SK-N-SH (cell line): ENCODE results near the gene DEPDC1B. TPM values are rescaled to one million over a fixed set of nuclear protein-coding genes. Genes with fewer than 3 reads are reported as not detected.

Experiments used
- CTCF ChIA-PET: fragments of 300-600, 350-600 bp; formaldehyde crosslinking; extraction: SDS; loops from one replicate; lab custom pipeline; 2021; lab: Yijun Ruan, JAX
- POLR2A ChIA-PET: fragments of 350-600 bp; sonication (Branson Sonifier 250); formaldehyde crosslinking; extraction: SDS; loops from one replicate; lab custom pipeline; 2020; ENCODE audit warnings: antibody characterized with exemption, inconsistent platforms; lab: Yijun Ruan, JAX
- DNase-seq: peaks from one replicate; pipeline ENCODE4 v3.0.0; 2012
- H2AFZ ChIP-seq: fragments of 200-600 bp; sonication (generic); 2 replicates; pipeline ENCODE4 v1.8.1; 2016; ENCODE audit warnings: antibody characterized with exemption, mild to moderate bottlenecking, low read depth
- H3F3A ChIP-seq: fragments of 200-600 bp; sonication (generic); replicated peaks from 2 replicates; pipeline ENCODE3; 2016; ENCODE audit warnings: antibody characterized with exemption, mild to moderate bottlenecking; ENCODE audit not compliant: insufficient read depth
- H3K27ac ChIP-seq, 2 experiments: fragments of 200-500 bp in 1 of 2; fragments of 200-600 bp in 1 of 2; sonication (Bioruptor generic) in 1 of 2; sonication (generic), shearing (Covaris generic) in 1 of 2; 2 replicates each; pipeline versions ENCODE4 v1.5.1 to v1.6.1; 2014 to 2016; ENCODE audit warnings: low read depth in 2 of 2, inconsistent platforms in 1 of 2, low read length in 1 of 2, mild to moderate bottlenecking in 1 of 2, mixed read lengths in 1 of 2
- H3K27me3 ChIP-seq: fragments of 200-600 bp; sonication (generic), shearing (Covaris generic); 2 replicates; pipeline ENCODE4 v1.6.1; 2016; ENCODE audit warnings: mixed run types; ENCODE audit not compliant: insufficient read depth
- H3K36me3 ChIP-seq, 2 experiments: fragments of 200-500 bp in 1 of 2; fragments of 200-600 bp in 1 of 2; sonication (Bioruptor generic) in 1 of 2; sonication (generic) in 1 of 2; replicated peaks in 1 of 2; 2 replicates each; pipeline versions ENCODE3 to v1.5.1; 2014 to 2016; ENCODE audit warnings: low read length in 1 of 2, mild to moderate bottlenecking in 1 of 2; ENCODE audit not compliant: insufficient read depth in 2 of 2, control insufficient read depth in 1 of 2
- H3K4me1 ChIP-seq, 2 experiments: fragments of 200-500 bp in 1 of 2; fragments of 200-600 bp in 1 of 2; sonication (Bioruptor generic) in 1 of 2; sonication (generic), shearing (Covaris generic) in 1 of 2; 2 replicates each; pipeline versions ENCODE4 v1.5.1 to v1.6.1; 2014 to 2016; ENCODE audit warnings: low read depth in 1 of 2, low read length in 1 of 2, mixed run types in 1 of 2; ENCODE audit not compliant: insufficient read depth in 2 of 2, control insufficient read depth in 1 of 2
- H3K4me2 ChIP-seq: fragments of 200-600 bp; sonication (generic), shearing (Covaris generic); 2 replicates; pipeline ENCODE4 v1.6.1; 2017; ENCODE audit warnings: mixed run types
- H3K4me3 ChIP-seq, 2 experiments: fragments of 200-500 bp in 1 of 2; fragments of 200-600 bp in 1 of 2; sonication (Bioruptor generic) in 1 of 2; sonication (generic), shearing (Covaris generic) in 1 of 2; 2 replicates each; pipeline versions ENCODE4 v1.5.1 to v1.8.1; 2014 to 2016; ENCODE audit warnings: low read depth in 2 of 2, inconsistent platforms in 1 of 2, low read length in 1 of 2, mild to moderate bottlenecking in 1 of 2, mixed read lengths in 1 of 2, moderate library complexity in 1 of 2
- H3K79me2 ChIP-seq: fragments of 200-600 bp; sonication (generic); 2 replicates; pipeline ENCODE4 v1.8.1; 2017; ENCODE audit warnings: mild to moderate bottlenecking; ENCODE audit not compliant: insufficient read depth
- H3K9ac ChIP-seq: fragments of 200-600 bp; sonication (generic); 2 replicates; pipeline ENCODE4 v1.6.1; 2017; ENCODE audit warnings: mixed run types
- H3K9me2 ChIP-seq: fragments of 200-600 bp; sonication (generic); 2 replicates; pipeline ENCODE4 v1.6.1; 2017; ENCODE audit warnings: mixed run types
- H3K9me3 ChIP-seq: fragments of 200-600 bp; sonication (generic); 2 replicates; pipeline ENCODE4 v1.6.1; 2017; ENCODE audit warnings: mixed run types, mild to moderate bottlenecking, moderate library complexity
- H4K20me1 ChIP-seq: fragments of 200-600 bp; sonication (generic); 2 replicates; pipeline ENCODE4 v1.6.1; 2017; ENCODE audit warnings: mild to moderate bottlenecking, mixed run types; ENCODE audit not compliant: insufficient read depth
- EP300 ChIP-seq, 2 experiments: IDR thresholded peaks; 2 replicates each; pipeline versions ENCODE4 v1.4.0 to v1.6.1; 2012; ENCODE audit warnings: borderline replicate concordance in 1 of 2, low read depth in 1 of 2, low read length in 1 of 2
- FOXM1 ChIP-seq: IDR thresholded peaks from 2 replicates; pipeline ENCODE4 v1.4.0; 2012; ENCODE audit warnings: low read depth, mild to moderate bottlenecking
- GABPA ChIP-seq: IDR thresholded peaks from 2 replicates; pipeline ENCODE4 v1.4.0; 2012; ENCODE audit warnings: low read depth, mild to moderate bottlenecking
- GATA2 ChIP-seq: sonication (generic); formaldehyde crosslinking; IDR thresholded peaks from 2 replicates; pipeline ENCODE4 v1.5.0; 2020; ENCODE audit warnings: mild to moderate bottlenecking, missing genetic modification reagents
- IRF3 ChIP-seq: fragments of 150-350 bp; IDR thresholded peaks from 2 replicates; pipeline ENCODE4 v1.6.1; 2016; ENCODE audit warnings: mild to moderate bottlenecking, low read depth, low read length
- JUND ChIP-seq: IDR thresholded peaks from 2 replicates; pipeline ENCODE4 v1.4.0; 2012
- MAX ChIP-seq: IDR thresholded peaks from 2 replicates; pipeline ENCODE4 v1.4.0; 2012; ENCODE audit warnings: low read depth
- MEF2A ChIP-seq: IDR thresholded peaks from 2 replicates; pipeline ENCODE4 v1.4.0; 2012; ENCODE audit warnings: low read depth, borderline replicate concordance
- MXI1 ChIP-seq: IDR thresholded peaks from 2 replicates; pipeline ENCODE4 v1.6.1; 2012; ENCODE audit warnings: mild to moderate bottlenecking, low read depth, low read length, improper control_type of control experiment
- NRF1 ChIP-seq: IDR thresholded peaks from 2 replicates; pipeline ENCODE4 v1.6.1; 2012; ENCODE audit warnings: low read depth, mild to moderate bottlenecking, low read length
- PBX3 ChIP-seq: IDR thresholded peaks from 2 replicates; pipeline ENCODE4; 2012
- POLR2AphosphoS5 ChIP-seq: IDR thresholded peaks from 2 replicates; pipeline ENCODE4 v1.6.1; 2012; ENCODE audit warnings: low read depth, low read length
- RCOR1 ChIP-seq: fragments of 150-350 bp; IDR thresholded peaks from 2 replicates; pipeline ENCODE4 v1.6.1; 2017; ENCODE audit warnings: antibody characterized with exemption, low read length
- REST ChIP-seq: IDR thresholded peaks from 2 replicates; pipeline ENCODE4 v1.6.1; 2012; ENCODE audit warnings: mild to moderate bottlenecking, low read depth, low read length, moderate library complexity
- RFX5 ChIP-seq: IDR thresholded peaks from 2 replicates; pipeline ENCODE4 v1.6.1; 2012; ENCODE audit warnings: mild to moderate bottlenecking, improper control_type of control experiment, low read length
- SIN3A ChIP-seq: IDR thresholded peaks from 2 replicates; pipeline ENCODE4 v1.6.1; 2012; ENCODE audit warnings: low read depth, mild to moderate bottlenecking, low read length, moderate library complexity, borderline replicate concordance
- SMC3 ChIP-seq: IDR thresholded peaks from 2 replicates; pipeline ENCODE4 v1.6.1; 2012; ENCODE audit warnings: low read depth, low read length, improper control_type of control experiment
- USF2 ChIP-seq: fragments of 150-350 bp; IDR thresholded peaks from 2 replicates; pipeline ENCODE4 v1.6.1; 2017; ENCODE audit warnings: antibody characterized with exemption, low read length, low read depth, borderline replicate concordance
- ZBTB33 ChIP-seq: IDR thresholded peaks from 2 replicates; pipeline ENCODE4 v1.4.0; 2012; ENCODE audit warnings: low read depth, borderline replicate concordance
- WGBS: methylation state at CpG from one replicate; pipeline ENCODE4 v1.1.6; 2017; ENCODE audit warnings: low lambda C conversion rate; 5-methylcytosine and 5-hydroxymethylcytosine counted together
- polyA plus RNA-seq, 3 experiments: library from polyadenylated mRNA; depleted of rRNA; stranded (reverse); fragments of >200 nt; gene quantifications; 2 replicates each; pipeline ENCODE4 v1.2.3, GENCODE V29; 2012

DEPDC1B gene
- polyA plus RNA-seq, 1 of the 3 experiments (the other 2 are of a cell fraction): 4.7 TPM

- Histone ChIP-seq H3K4me1 (no peaks in the 10 kb centered on the region), H3K27me3 (no peaks in the 10 kb centered on the region), H3K9ac (no peak overlapping the region), H3K79me2 (no peaks in the 10 kb centered on the region), H3K4me2 (no peak overlapping the region), H3K36me3 (no peaks in the 10 kb centered on the region), H3K4me3 (no peak overlapping the region), H3K9me3 (no peaks in the 10 kb centered on the region), H3K27ac (no peak overlapping the region), H3F3A (no peaks in the 10 kb centered on the region), H4K20me1 (no peaks in the 10 kb centered on the region), H3K9me2 (no peaks in the 10 kb centered on the region), H2AFZ (no peak overlapping the region)
- TF ChIP-seq NRF1: no peak
- no peak for TF ChIP-seq ZBTB33
- TF ChIP-seq JUND: no peak
- TF ChIP-seq EP300 (IDR thresholded peaks at IDR 0.05; ENCODE audit: borderline replicate concordance in 1 of 2, low read depth in 1 of 2, low read length in 1 of 2): no peak
- no peak for TF ChIP-seq RFX5
- no peak for TF ChIP-seq SIN3A
- no peak for TF ChIP-seq MAX
- no peak for TF ChIP-seq FOXM1
- TF ChIP-seq MEF2A: no peak
- TF ChIP-seq SMC3: no peak
- no peak for TF ChIP-seq MXI1
- no peak for TF ChIP-seq REST
- no peak for TF ChIP-seq POLR2AphosphoS5
- no peak for TF ChIP-seq GABPA
- TF ChIP-seq RCOR1: no peak
- TF ChIP-seq PBX3: no peak
- no peak for TF ChIP-seq IRF3
- no peak for TF ChIP-seq GATA2
- no peak for TF ChIP-seq USF2
- WGBS: 61% methylated on average over 3 of the region's 3 CpGs
- POLR2A ChIA-PET: no interaction called here
- CTCF ChIA-PET: no interaction called here
- no peak for DNase-seq
Observed at GRCh38 chr5:60551829-60552228, 148.1 kb downstream of the DEPDC1B start.
